Measurements from ENCODE around the gene ARIH2. TPM values are rescaled to one million over a fixed set of nuclear protein-coding genes. Genes with fewer than 3 reads are reported as not detected.

Gene ARIH2
- total and polyA plus RNA-seq, 2 donors (not counting 3 experiments of a cell fraction or from before 2014, with no cell fraction given): 59.7 to 85.5 TPM

- CTCF ChIA-PET: interaction anchor here (1.2 to 8.3 kb wide), 2 partner anchors 8 to 28 kb away, joined by 5 to 127 read pairs; partner anchors contain the start of genes P4HTM and WDR6
- H3K36me3 ChIP-seq (ENCODE audit: control insufficient read depth in 2 of 2, extremely low read depth in 1 of 2, insufficient read depth in 2 of 2, low read length in 2 of 2): peaks cover 5 to 51% of the 10 kb centered on the region in 2 experiments
- POLR2A ChIA-PET: interaction anchor here (4.2 kb wide), 1 partner anchor 8 kb away, joined by 17 read pairs; the partner anchor contains the start of gene WDR6
- no peak overlapping the region for H3K4me2 ChIP-seq (ENCODE audit: insufficient read depth, low read length)
- no peaks in the 10 kb centered on the region for H4K20me1 ChIP-seq (replicated peaks; ENCODE audit: control insufficient read depth, extremely low read depth, insufficient read depth, low read length)
- H3K4me1 ChIP-seq (ENCODE audit: control insufficient read depth, extremely low read depth, insufficient read depth, low read length): peaks cover 22% of the 10 kb centered on the region
- BruUV-seq (replicated peaks): no TSS peak
- no peak overlapping the region for H2AFZ ChIP-seq (ENCODE audit: low read depth, low read length)
- peaks cover 30% of the 10 kb centered on the region for H3K79me2 ChIP-seq (ENCODE audit: control insufficient read depth, insufficient read depth, low read length)
- dilution Hi-C loops (cut with MboI; ENCODE audit: extremely low pct_ligation_motif_present, low sequenced_read_pairs): no loop called here
- no peak for TF ChIP-seq MAX (IDR thresholded peaks at IDR 0.05; ENCODE audit: insufficient read depth, insufficient read length)
- no peak for TF ChIP-seq POLR2A (IDR thresholded peaks at IDR 0.05; ENCODE audit: low read depth, low read length)
- TF ChIP-seq FOS (IDR thresholded peaks at IDR 0.05; ENCODE audit: borderline replicate concordance, insufficient read depth, low read length): no peak
- no peak for TF ChIP-seq EZH2 (IDR thresholded peaks at IDR 0.05; ENCODE audit: borderline replicate concordance, low read depth, low read length, severe bottlenecking)
- no peak for TF ChIP-seq CTCF (IDR thresholded peaks at IDR 0.05; ENCODE audit: extremely low read depth in 1 of 2, insufficient read depth in 1 of 2, low read depth in 1 of 2, low read length in 2 of 2)
- no peak for TF ChIP-seq POLR2AphosphoS5 (IDR thresholded peaks at IDR 0.05; ENCODE audit: insufficient read depth, low read depth, low read length)
- TF ChIP-seq JUN (IDR thresholded peaks at IDR 0.05; ENCODE audit: borderline replicate concordance, insufficient read depth, insufficient read length, low read depth): no peak
- no peak for TF ChIP-seq MYC (IDR thresholded peaks at IDR 0.05; ENCODE audit: low read depth, low read length)
- TF ChIP-seq GATA2 (IDR thresholded peaks at IDR 0.05; ENCODE audit: insufficient read depth, insufficient read length, low read depth, low read length): no peak
- no peak for DNase-seq (ENCODE audit: low read depth, low spot score)
- H3K27me3 ChIP-seq (ENCODE audit: control insufficient read depth in 2 of 2, insufficient read depth in 2 of 2, low read length in 2 of 2): no peaks in the 10 kb centered on the region
- no peaks in the 10 kb centered on the region for H3K9me1 ChIP-seq (replicated peaks; ENCODE audit: control insufficient read depth, extremely low read depth, insufficient read depth, low read length)
- no peak overlapping the region for H3K27ac ChIP-seq (ENCODE audit: insufficient read depth, low read depth, low read length)
- no peak overlapping the region for H3K9ac ChIP-seq (replicated peaks; ENCODE audit: extremely low read depth, insufficient read depth, low read length)
- intact Hi-C loops (cut with micrococcal nuclease): no loop called here
- no peak overlapping the region for H3K4me3 ChIP-seq (replicated peaks in 1 of 3; ENCODE audit: insufficient read depth in 1 of 3, low read depth in 1 of 3, low read length in 3 of 3)
- H3K9me3 ChIP-seq (replicated peaks; ENCODE audit: control insufficient read depth, insufficient read depth, low read length): no peaks in the 10 kb centered on the region
- no peak for FAIRE-seq
These were observed 97.1 kb downstream of the ARIH2 start for GRCh38 chr3:49015765-49016164.

All from endothelial cell of umbilical vein (primary cell).